ENCODE data around the gene OR11H6. TPM values are rescaled to one million over a fixed set of nuclear protein-coding genes. Genes with fewer than 3 reads are reported as not detected.
"Not testable (repeated sequence)": the region's sequence is repeated elsewhere in the genome, so short reads cannot be mapped to it uniquely, and the experiment has no call there.

Gene OR11H6
- total and polyA plus RNA-seq, 2 of the 4 experiments (the other 2 are of a cell fraction): not detected

- H2AFZ ChIP-seq (replicated peaks; ENCODE audit: low read length, poor library complexity); H3K23ac ChIP-seq (ENCODE audit: low read depth, low read length); H3K14ac ChIP-seq (replicated peaks; ENCODE audit: low read depth, low read length); H4K5ac ChIP-seq (ENCODE audit: low read depth, low read length); BruUV-seq (replicated peaks); in situ Hi-C loops (cut with MboI; ENCODE audit: low sequenced_read_pairs); POLR2A ChIA-PET (ENCODE audit: unreplicated experiment); H3K27me3 ChIP-seq (ENCODE audit: control insufficient read depth, insufficient read depth, low read length); H3K4me3 ChIP-seq (ENCODE audit: insufficient read depth, low read depth, low read length); ATAC-seq (ENCODE audit: low read depth); H4K91ac ChIP-seq (ENCODE audit: insufficient read depth, low read depth, low read length); H2BK5ac ChIP-seq (ENCODE audit: low read depth, low read length, poor library complexity, severe bottlenecking); H3K27ac ChIP-seq (ENCODE audit: insufficient read depth, low read length); H2BK15ac ChIP-seq (ENCODE audit: low read depth, low read length); dilution Hi-C loops (cut with HindIII; ENCODE audit: low sequenced_read_pairs, unreplicated experiment); CTCF ChIA-PET; H3K9me3 ChIP-seq (ENCODE audit: control insufficient read depth, insufficient read depth, low read length); H3K9me1 ChIP-seq (ENCODE audit: insufficient read depth, low read length); H2AK5ac ChIP-seq (ENCODE audit: low read depth, low read length); H2AK9ac ChIP-seq (replicated peaks; ENCODE audit: low read depth, low read length, poor library complexity); DNase-seq; H3K4me2 ChIP-seq (ENCODE audit: low read depth, low read length); H3K18ac ChIP-seq (ENCODE audit: low read depth, low read length); H2BK120ac ChIP-seq (ENCODE audit: low read depth, low read length); H3K56ac ChIP-seq (ENCODE audit: extremely low read depth, insufficient read depth, low read length); H3K9ac ChIP-seq (ENCODE audit: low read depth, low read length); H2BK20ac ChIP-seq (ENCODE audit: low read depth, low read length); H3K36me3 ChIP-seq (ENCODE audit: control insufficient read depth, insufficient read depth, low read length); intact Hi-C loops (cut with micrococcal nuclease); H3K4ac ChIP-seq (ENCODE audit: low read depth, low read length); H3K4me1 ChIP-seq (ENCODE audit: control insufficient read depth, insufficient read depth, low read length); H4K8ac ChIP-seq (ENCODE audit: low read depth in 2 of 2, low read length in 2 of 2); H3K79me1 ChIP-seq (ENCODE audit: low read depth in 1 of 2, low read length in 2 of 2); H4K20me1 ChIP-seq (ENCODE audit: insufficient read depth, low read length): not testable (repeated sequence)
Observed at GRCh38 chr14:20174205-20174604, 49.3 kb upstream of the OR11H6 start.
